ENCODE measurements around the gene SPOCK1.
"Not testable (repeated sequence)": the region's sequence is repeated elsewhere in the genome, so short reads cannot be mapped to it uniquely, and the experiment has no call there.

The SPOCK1 gene

DNA sequence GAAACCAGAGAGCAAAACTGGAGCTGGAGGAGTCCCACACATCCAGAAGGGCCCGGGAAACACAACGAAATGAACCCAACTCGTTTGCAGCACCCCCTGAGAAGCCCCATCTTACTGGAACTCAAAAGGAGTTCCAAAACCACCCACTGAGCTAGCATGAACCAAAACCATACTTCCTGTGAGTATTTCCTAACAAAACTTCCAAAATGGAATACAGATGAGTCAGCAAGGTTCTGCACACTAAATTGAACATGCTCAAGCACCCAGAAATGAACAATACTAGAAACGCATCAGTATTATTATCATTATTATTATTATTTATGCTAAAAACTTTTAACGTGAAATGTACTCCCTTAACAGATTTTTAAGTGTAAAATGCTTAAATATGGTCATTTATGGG is 8.0 kb upstream of the SPOCK1 start:
- Histone ChIP-seq H3K4me3 (ENCODE audit: low read depth in 1 of 2, low read length in 2 of 2) (no peak overlapping the region), H3K4me1 (ENCODE audit: control insufficient read depth in 1 of 2, insufficient read depth in 2 of 2, low read length in 2 of 2) (no peaks in the 10 kb centered on the region), H3K9ac (ENCODE audit: low read depth in 1 of 2, low read length in 2 of 2) (no peak overlapping the region), H3K27me3 (ENCODE audit: control insufficient read depth in 1 of 2, insufficient read depth in 2 of 2, low read length in 2 of 2) (peaks cover 5 to 8% of the 10 kb centered on the region in 2 donors), H3K36me3 (ENCODE audit: control insufficient read depth in 1 of 2, insufficient read depth in 2 of 2, low read length in 2 of 2) (no peaks in the 10 kb centered on the region), H3K9me3 (ENCODE audit: control insufficient read depth in 1 of 2, low read length in 2 of 2) (no peaks in the 10 kb centered on the region), H3K27ac (ENCODE audit: low read depth, low read length) (no peak overlapping the region)

DNA sequence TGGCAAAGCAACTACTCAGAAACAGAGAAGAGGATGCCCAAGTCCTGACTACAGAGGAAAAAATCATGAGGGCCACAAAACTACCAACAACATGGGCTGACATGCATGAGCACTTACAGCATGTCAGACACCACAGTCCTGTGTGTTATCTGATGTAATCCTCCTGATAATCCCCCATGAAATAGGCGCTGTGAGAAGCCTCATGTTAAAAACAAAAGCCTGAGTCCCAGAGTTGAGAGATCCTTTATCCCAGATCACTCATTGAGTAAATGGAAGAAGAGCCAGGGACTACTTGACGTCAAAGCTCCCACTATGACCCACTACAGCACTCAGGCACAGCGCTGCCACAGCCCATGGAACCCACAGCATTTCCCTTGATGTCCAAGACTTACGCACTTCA is 7.2 kb upstream of the SPOCK1 start:
- no peaks in the 10 kb centered on the region for H3K4me1 ChIP-seq (ENCODE audit: control insufficient read depth in 1 of 2, insufficient read depth in 2 of 2, low read length in 2 of 2)
- no peak overlapping the region for H3K9ac ChIP-seq (ENCODE audit: low read depth in 1 of 2, low read length in 2 of 2)
- no peak overlapping the region for H3K4me3 ChIP-seq (ENCODE audit: low read depth in 1 of 2, low read length in 2 of 2)
- no peaks in the 10 kb centered on the region for H3K36me3 ChIP-seq (ENCODE audit: control insufficient read depth in 1 of 2, insufficient read depth in 2 of 2, low read length in 2 of 2)
- no peaks in the 10 kb centered on the region for H3K9me3 ChIP-seq (ENCODE audit: control insufficient read depth in 1 of 2, low read length in 2 of 2)
- no peak overlapping the region for H3K27ac ChIP-seq (ENCODE audit: low read depth, low read length)
- H3K27me3 ChIP-seq (ENCODE audit: control insufficient read depth in 1 of 2, insufficient read depth in 2 of 2, low read length in 2 of 2), result peaks cover 5 to 8% of the 10 kb centered on the region in 2 donors

- Histone ChIP-seq H3K4me1 (ENCODE audit: control insufficient read depth in 1 of 2, insufficient read depth in 2 of 2, low read length in 2 of 2) (no peaks in the 10 kb centered on the region), H3K27me3 (ENCODE audit: control insufficient read depth in 1 of 2, insufficient read depth in 2 of 2, low read length in 2 of 2) (peaks cover 0 to 5% of the 10 kb centered on the region in 2 donors), H3K9me3 (ENCODE audit: control insufficient read depth in 1 of 2, low read length in 2 of 2) (no peaks in the 10 kb centered on the region), H3K27ac (ENCODE audit: low read depth, low read length) (no peak overlapping the region), H3K9ac (ENCODE audit: low read depth in 1 of 2, low read length in 2 of 2) (no peak overlapping the region), H3K4me3 (ENCODE audit: low read depth in 1 of 2, low read length in 2 of 2) (no peak overlapping the region), H3K36me3 (ENCODE audit: control insufficient read depth in 1 of 2, insufficient read depth in 2 of 2, low read length in 2 of 2) (no peaks in the 10 kb centered on the region)
These were observed 5.8 kb upstream of the SPOCK1 start for GRCh38 chr5:137504916-137505315.

GRCh38 chr5:137503456-137503855 is 4.3 kb upstream of the SPOCK1 start:
- Histone ChIP-seq H3K4me3 (ENCODE audit: low read depth in 1 of 2, low read length in 2 of 2) (no peak overlapping the region), H3K4me1 (ENCODE audit: control insufficient read depth in 1 of 2, insufficient read depth in 2 of 2, low read length in 2 of 2) (peaks cover 0 to 3% of the 10 kb centered on the region in 2 donors), H3K27me3 (ENCODE audit: control insufficient read depth in 1 of 2, insufficient read depth in 2 of 2, low read length in 2 of 2) (peaks cover 0 to 5% of the 10 kb centered on the region in 2 donors), H3K9ac (ENCODE audit: low read depth in 1 of 2, low read length in 2 of 2) (no peak overlapping the region), H3K9me3 (ENCODE audit: control insufficient read depth in 1 of 2, low read length in 2 of 2) (no peaks in the 10 kb centered on the region), H3K27ac (ENCODE audit: low read depth, low read length) (no peak overlapping the region), H3K36me3 (ENCODE audit: control insufficient read depth in 1 of 2, insufficient read depth in 2 of 2, low read length in 2 of 2) (no peaks in the 10 kb centered on the region)

DNA sequence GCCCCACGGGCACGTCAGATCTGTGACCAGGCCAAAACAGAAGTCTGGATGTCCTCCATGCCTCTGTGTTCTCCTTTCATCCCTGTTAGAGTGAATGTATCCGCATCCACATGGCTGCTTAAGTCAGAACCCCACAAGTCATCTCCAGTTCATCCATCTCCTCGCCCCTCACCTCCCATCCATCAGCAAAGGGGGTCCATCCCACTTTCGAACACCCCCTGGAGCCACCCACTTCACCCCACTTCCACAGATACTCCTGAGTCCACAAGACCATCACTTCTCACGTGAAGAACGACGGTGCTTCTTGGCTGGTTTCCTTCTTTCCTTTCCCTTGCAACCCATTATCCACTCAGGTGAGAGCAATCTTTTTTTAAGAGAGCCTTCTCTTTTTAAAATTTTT is 3.5 kb upstream of the SPOCK1 start:
- H3K9me3 ChIP-seq (ENCODE audit: control insufficient read depth in 1 of 2, low read length in 2 of 2), result no peaks in the 10 kb centered on the region
- H3K27ac ChIP-seq (ENCODE audit: low read depth, low read length), result no peak overlapping the region
- H3K4me1 ChIP-seq (ENCODE audit: control insufficient read depth in 1 of 2, insufficient read depth in 2 of 2, low read length in 2 of 2), result peaks cover 0 to 3% of the 10 kb centered on the region in 2 donors
- H3K4me3 ChIP-seq (ENCODE audit: low read depth in 1 of 2, low read length in 2 of 2), result no peak overlapping the region
- peaks cover under 1 to 9% of the 10 kb centered on the region in 2 donors for H3K27me3 ChIP-seq (ENCODE audit: control insufficient read depth in 1 of 2, insufficient read depth in 2 of 2, low read length in 2 of 2)
- no peaks in the 10 kb centered on the region for H3K36me3 ChIP-seq (ENCODE audit: control insufficient read depth in 1 of 2, insufficient read depth in 2 of 2, low read length in 2 of 2)
- H3K9ac ChIP-seq (ENCODE audit: low read depth in 1 of 2, low read length in 2 of 2), result no peak overlapping the region

DNA sequence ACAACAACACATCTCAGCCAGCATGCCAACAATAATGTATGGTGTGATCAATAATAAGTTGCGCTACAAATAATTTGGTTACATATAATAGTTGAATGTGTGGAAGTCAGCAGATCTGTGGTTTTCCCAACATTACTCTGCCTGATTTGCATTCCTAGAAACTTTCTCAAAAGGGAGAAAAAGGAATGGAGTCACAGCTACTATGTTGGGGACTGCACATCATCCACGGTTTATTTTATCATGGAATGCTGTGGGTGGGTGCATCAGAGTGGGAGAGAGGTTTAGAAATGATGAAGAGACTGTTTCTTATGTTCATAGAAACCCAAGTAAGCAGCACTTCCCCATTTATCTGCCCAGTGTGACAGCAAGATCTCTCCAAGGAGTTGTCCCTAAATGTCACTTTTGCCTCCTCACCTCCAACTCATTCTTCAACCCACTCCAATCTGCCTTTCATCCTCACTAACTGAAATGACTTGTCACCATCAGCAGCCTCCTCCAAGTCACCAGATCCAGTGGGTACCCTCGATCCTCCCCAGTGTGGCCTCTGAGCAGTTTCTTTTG is 2.8 kb upstream of the SPOCK1 start:
- H3K4me1 ChIP-seq (ENCODE audit: control insufficient read depth in 1 of 2, insufficient read depth in 2 of 2, low read length in 2 of 2), result peaks cover 0 to 3% of the 10 kb centered on the region in 2 donors

GRCh38 chr5:137501226-137501625 is 2.1 kb upstream of the SPOCK1 start:
- Histone ChIP-seq H3K27me3 (ENCODE audit: control insufficient read depth in 1 of 2, insufficient read depth in 2 of 2, low read length in 2 of 2) (peaks cover 7 to 8% of the 10 kb centered on the region in 2 donors), H3K9me3 (ENCODE audit: control insufficient read depth in 1 of 2, low read length in 2 of 2) (no peaks in the 10 kb centered on the region)

More for the DNA sequence above, 2.8 kb upstream of the SPOCK1 start:
- peaks cover 7 to 9% of the 10 kb centered on the region in 2 donors for H3K27me3 ChIP-seq (ENCODE audit: control insufficient read depth in 1 of 2, insufficient read depth in 2 of 2, low read length in 2 of 2)
- H3K9ac ChIP-seq (ENCODE audit: low read depth in 1 of 2, low read length in 2 of 2), result no peak overlapping the region
- H3K9me3 ChIP-seq (ENCODE audit: control insufficient read depth in 1 of 2, low read length in 2 of 2), result no peaks in the 10 kb centered on the region
- H3K27ac ChIP-seq (ENCODE audit: low read depth, low read length), result no peak overlapping the region
- H3K36me3 ChIP-seq (ENCODE audit: control insufficient read depth in 1 of 2, insufficient read depth in 2 of 2, low read length in 2 of 2), result no peaks in the 10 kb centered on the region
- no peak overlapping the region for H3K4me3 ChIP-seq (ENCODE audit: low read depth in 1 of 2, low read length in 2 of 2)

GRCh38 chr5:137500615-137501225 is 1.6 kb upstream of the SPOCK1 start:
- no peak overlapping the region for H3K9ac ChIP-seq (ENCODE audit: low read depth in 1 of 2, low read length in 2 of 2)
- H3K4me3 ChIP-seq (ENCODE audit: low read depth in 1 of 2, low read length in 2 of 2), result no peak overlapping the region
- peaks cover 0 to 3% of the 10 kb centered on the region in 2 donors for H3K4me1 ChIP-seq (ENCODE audit: control insufficient read depth in 1 of 2, insufficient read depth in 2 of 2, low read length in 2 of 2)
- no peaks in the 10 kb centered on the region for H3K36me3 ChIP-seq (ENCODE audit: control insufficient read depth in 1 of 2, insufficient read depth in 2 of 2, low read length in 2 of 2)
- no peak overlapping the region for H3K27ac ChIP-seq (ENCODE audit: low read depth, low read length)
- peaks cover 7 to 8% of the 10 kb centered on the region in 2 donors for H3K27me3 ChIP-seq (ENCODE audit: control insufficient read depth in 1 of 2, insufficient read depth in 2 of 2, low read length in 2 of 2)
- no peaks in the 10 kb centered on the region for H3K9me3 ChIP-seq (ENCODE audit: control insufficient read depth in 1 of 2, low read length in 2 of 2)

More at GRCh38 chr5:137501226-137501625, 2.1 kb upstream of the SPOCK1 start:
- Histone ChIP-seq H3K36me3 (ENCODE audit: control insufficient read depth in 1 of 2, insufficient read depth in 2 of 2, low read length in 2 of 2) (no peaks in the 10 kb centered on the region), H3K27ac (ENCODE audit: low read depth, low read length) (no peak overlapping the region), H3K4me3 (ENCODE audit: low read depth in 1 of 2, low read length in 2 of 2) (no peak overlapping the region), H3K4me1 (ENCODE audit: control insufficient read depth in 1 of 2, insufficient read depth in 2 of 2, low read length in 2 of 2) (peaks cover 0 to 3% of the 10 kb centered on the region in 2 donors), H3K9ac (ENCODE audit: low read depth in 1 of 2, low read length in 2 of 2) (no peak overlapping the region)

DNA sequence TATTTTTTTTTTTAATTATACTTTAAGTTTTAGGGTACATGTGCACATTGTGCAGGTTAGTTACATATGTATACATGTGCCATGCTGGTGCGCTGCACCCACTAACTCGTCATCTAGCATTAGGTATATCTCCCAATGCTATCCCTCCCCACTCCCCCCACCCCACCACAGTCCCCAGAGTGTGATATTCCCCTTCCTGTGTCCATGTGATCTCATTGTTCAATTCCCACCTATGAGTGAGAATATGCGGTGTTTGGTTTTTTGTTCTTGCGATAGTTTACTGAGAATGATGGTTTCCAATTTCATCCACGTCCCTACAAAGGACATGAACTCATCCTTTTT is 351 bp upstream of the SPOCK1 start:
- not testable (repeated sequence) for H3K4me3 ChIP-seq (ENCODE audit: low read depth in 1 of 2, low read length in 2 of 2); H3K9ac ChIP-seq (ENCODE audit: low read depth in 1 of 2, low read length in 2 of 2); H3K4me1 ChIP-seq (ENCODE audit: control insufficient read depth in 1 of 2, insufficient read depth in 2 of 2, low read length in 2 of 2); H3K36me3 ChIP-seq (ENCODE audit: control insufficient read depth in 1 of 2, insufficient read depth in 2 of 2, low read length in 2 of 2); H3K27ac ChIP-seq (ENCODE audit: low read depth, low read length); H3K9me3 ChIP-seq (ENCODE audit: control insufficient read depth in 1 of 2, low read length in 2 of 2); H3K27me3 ChIP-seq (ENCODE audit: control insufficient read depth in 1 of 2, insufficient read depth in 2 of 2, low read length in 2 of 2)

DNA sequence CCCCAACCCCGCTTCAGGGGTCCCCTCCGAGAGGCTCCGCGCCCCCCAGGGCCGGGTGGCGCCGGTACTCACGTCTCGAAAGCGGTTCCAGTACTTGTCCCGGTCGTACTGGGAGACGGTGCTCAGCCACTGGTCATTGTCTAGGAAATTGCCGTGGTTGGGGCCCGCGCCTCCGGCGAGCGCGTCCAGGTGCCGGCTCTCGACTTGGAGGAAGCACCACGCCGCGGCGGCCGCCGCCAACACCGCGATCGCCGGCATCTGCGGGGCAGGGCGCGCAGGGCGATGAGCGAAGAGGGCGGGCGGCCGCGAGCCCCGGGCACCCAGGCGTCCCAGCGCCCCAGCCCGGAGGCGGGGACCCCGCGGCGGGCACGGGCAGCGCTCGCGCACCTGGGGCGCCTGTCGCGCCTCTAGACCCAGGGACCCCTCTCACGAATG is 808 bp downstream of the SPOCK1 start:
- Histone ChIP-seq H3K27me3 (ENCODE audit: control insufficient read depth in 1 of 2, insufficient read depth in 2 of 2, low read length in 2 of 2) (peaks cover 7 to 8% of the 10 kb centered on the region in 2 donors), H3K9ac (ENCODE audit: low read depth in 1 of 2, low read length in 2 of 2) (no peak overlapping the region), H3K27ac (ENCODE audit: low read depth, low read length) (no peak overlapping the region), H3K36me3 (ENCODE audit: control insufficient read depth in 1 of 2, insufficient read depth in 2 of 2, low read length in 2 of 2) (no peaks in the 10 kb centered on the region), H3K4me1 (ENCODE audit: control insufficient read depth in 1 of 2, insufficient read depth in 2 of 2, low read length in 2 of 2) (peaks cover 0 to 3% of the 10 kb centered on the region in 2 donors), H3K4me3 (ENCODE audit: low read depth in 1 of 2, low read length in 2 of 2) (no peak overlapping the region), H3K9me3 (ENCODE audit: control insufficient read depth in 1 of 2, low read length in 2 of 2) (no peaks in the 10 kb centered on the region)

Data from duodenal mucosa (tissue), 2 donors.